GM06990 (cell line): Measurements from ENCODE around the gene PIGZ.

Experiments used
- DNase-seq: peaks from one replicate; pipeline ENCODE4 v3.0.0-alpha.2; 2011; ENCODE audit not compliant: insufficient read length; ENCODE audit errors: extremely low read depth
- H3K27me3 ChIP-seq: replicated peaks from 2 replicates; pipeline ENCODE4 v1.6.0; 2011; ENCODE audit warnings: low read length; ENCODE audit not compliant: control insufficient read depth, insufficient read depth
- H3K36me3 ChIP-seq: 2 replicates; pipeline ENCODE4 v1.5.1; 2011; ENCODE audit warnings: low read length; ENCODE audit not compliant: control insufficient read depth, insufficient read depth
- H3K4me3 ChIP-seq: replicated peaks from 2 replicates; pipeline ENCODE4 v1.5.1; 2011; ENCODE audit warnings: low read depth, mild to moderate bottlenecking, control low read depth, low read length
- TF ChIP-seq, protein P1 (sequence below): IDR thresholded peaks from 2 replicates; pipeline ENCODE4 v1.5.1; 2011; ENCODE audit warnings: low read length, control low read depth, mild to moderate bottlenecking, inconsistent platforms; ENCODE audit not compliant: insufficient read depth, poor library complexity, severe bottlenecking

PIGZ gene

GRCh38 chr3:196998966-196999760, 30.5 kb upstream of the PIGZ start:
- TF ChIP-seq, protein P1, sequence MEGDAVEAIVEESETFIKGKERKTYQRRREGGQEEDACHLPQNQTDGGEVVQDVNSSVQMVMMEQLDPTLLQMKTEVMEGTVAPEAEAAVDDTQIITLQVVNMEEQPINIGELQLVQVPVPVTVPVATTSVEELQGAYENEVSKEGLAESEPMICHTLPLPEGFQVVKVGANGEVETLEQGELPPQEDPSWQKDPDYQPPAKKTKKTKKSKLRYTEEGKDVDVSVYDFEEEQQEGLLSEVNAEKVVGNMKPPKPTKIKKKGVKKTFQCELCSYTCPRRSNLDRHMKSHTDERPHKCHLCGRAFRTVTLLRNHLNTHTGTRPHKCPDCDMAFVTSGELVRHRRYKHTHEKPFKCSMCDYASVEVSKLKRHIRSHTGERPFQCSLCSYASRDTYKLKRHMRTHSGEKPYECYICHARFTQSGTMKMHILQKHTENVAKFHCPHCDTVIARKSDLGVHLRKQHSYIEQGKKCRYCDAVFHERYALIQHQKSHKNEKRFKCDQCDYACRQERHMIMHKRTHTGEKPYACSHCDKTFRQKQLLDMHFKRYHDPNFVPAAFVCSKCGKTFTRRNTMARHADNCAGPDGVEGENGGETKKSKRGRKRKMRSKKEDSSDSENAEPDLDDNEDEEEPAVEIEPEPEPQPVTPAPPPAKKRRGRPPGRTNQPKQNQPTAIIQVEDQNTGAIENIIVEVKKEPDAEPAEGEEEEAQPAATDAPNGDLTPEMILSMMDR: no peak
- Histone ChIP-seq H3K4me3 (no peak overlapping the region), H3K27me3 (no peaks in the 10 kb centered on the region), H3K36me3 (no peaks in the 10 kb centered on the region)
- DNase-seq: no peak

DNA sequence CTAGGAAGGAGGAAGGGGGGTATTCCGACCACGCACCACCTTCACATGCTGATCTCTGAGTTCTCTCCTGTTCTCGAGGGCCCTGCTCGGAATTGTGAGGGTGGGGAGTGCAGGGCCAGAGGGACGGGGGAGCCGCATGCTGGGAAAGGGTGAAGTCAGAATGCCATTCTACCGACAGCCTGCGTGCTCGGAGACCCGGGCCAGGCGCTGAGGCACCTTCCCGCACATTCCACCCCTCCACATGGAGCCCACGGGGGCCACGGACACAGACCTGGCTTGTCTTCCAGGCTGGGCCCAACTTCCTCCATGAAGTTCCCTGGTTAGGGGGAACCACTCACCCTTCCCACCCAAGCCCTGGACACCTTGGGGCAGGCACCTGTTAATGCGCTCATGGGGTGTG, 28.7 kb upstream of the PIGZ start:
- Histone ChIP-seq H3K27me3 (no peaks in the 10 kb centered on the region), H3K4me3 (no peak overlapping the region), H3K36me3 (no peaks in the 10 kb centered on the region)
- DNase-seq: no peak
- TF ChIP-seq, protein P1: no peak

- DNase-seq: no peak
- no peak overlapping the region for H3K4me3 ChIP-seq
- no peaks in the 10 kb centered on the region for H3K27me3 ChIP-seq
- H3K36me3 ChIP-seq: no peaks in the 10 kb centered on the region
- TF ChIP-seq, protein P1: no peak
Measured at GRCh38 chr3:196996454-196997265, 28.0 kb upstream of the PIGZ start.

DNA sequence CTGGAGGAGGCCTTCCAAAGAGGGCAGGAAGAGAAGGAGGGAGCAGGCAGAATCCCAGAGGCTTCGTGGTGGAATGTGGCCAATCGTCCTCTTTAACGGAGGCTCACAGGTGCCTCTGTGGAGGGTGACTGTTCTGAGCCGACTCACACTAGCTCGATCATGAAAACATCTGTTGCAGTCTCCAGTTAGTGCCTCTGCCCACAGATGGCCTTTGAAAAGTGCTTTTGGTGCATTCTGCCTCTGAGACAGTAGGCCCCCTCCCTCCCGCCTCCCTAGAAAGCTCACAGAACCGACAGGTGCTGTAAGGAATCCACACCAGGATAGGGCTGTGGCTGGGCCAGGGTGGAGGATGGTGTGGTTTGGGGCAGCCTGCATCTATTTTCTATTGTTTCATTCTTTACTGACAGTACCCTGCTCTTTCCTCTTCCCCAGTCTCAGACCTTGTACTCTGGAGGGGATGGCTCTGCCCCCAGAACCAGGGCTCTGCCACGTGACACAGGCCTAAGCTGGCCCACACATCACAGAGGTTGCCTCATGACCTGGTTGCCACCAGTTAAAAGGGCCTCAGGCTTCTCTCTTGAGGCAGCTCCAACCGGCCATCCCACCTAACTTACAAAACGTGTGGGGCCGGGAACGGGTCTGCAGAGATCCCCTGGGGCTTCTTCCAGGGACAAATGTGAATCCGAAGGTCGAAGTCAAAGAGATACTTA, 27.2 kb upstream of the PIGZ start:
- H3K36me3 ChIP-seq: no peaks in the 10 kb centered on the region
- H3K4me3 ChIP-seq: no peak overlapping the region
- TF ChIP-seq, protein P1: no peak
- DNase-seq: no peak
- H3K27me3 ChIP-seq: no peaks in the 10 kb centered on the region

GRCh38 chr3:196995027-196995426, 26.4 kb upstream of the PIGZ start:
- TF ChIP-seq, protein P1: no peak

More at GRCh38 chr3:196995027-196995426, 26.4 kb upstream of the PIGZ start:
- no peaks in the 10 kb centered on the region for H3K27me3 ChIP-seq
- no peak overlapping the region for H3K4me3 ChIP-seq
- H3K36me3 ChIP-seq: no peaks in the 10 kb centered on the region
- no peak for DNase-seq
